GM12872 (cell line): ENCODE results near the gene POM121L2.

ENCODE experiments used
- TF ChIP-seq, protein P1 (sequence below): IDR thresholded peaks from 3 replicates; pipeline ENCODE4 v1.5.1; 2011; ENCODE audit warnings: low read depth, mild to moderate bottlenecking, low read length, moderate library complexity; ENCODE audit not compliant: insufficient read depth

Gene POM121L2

DNA sequence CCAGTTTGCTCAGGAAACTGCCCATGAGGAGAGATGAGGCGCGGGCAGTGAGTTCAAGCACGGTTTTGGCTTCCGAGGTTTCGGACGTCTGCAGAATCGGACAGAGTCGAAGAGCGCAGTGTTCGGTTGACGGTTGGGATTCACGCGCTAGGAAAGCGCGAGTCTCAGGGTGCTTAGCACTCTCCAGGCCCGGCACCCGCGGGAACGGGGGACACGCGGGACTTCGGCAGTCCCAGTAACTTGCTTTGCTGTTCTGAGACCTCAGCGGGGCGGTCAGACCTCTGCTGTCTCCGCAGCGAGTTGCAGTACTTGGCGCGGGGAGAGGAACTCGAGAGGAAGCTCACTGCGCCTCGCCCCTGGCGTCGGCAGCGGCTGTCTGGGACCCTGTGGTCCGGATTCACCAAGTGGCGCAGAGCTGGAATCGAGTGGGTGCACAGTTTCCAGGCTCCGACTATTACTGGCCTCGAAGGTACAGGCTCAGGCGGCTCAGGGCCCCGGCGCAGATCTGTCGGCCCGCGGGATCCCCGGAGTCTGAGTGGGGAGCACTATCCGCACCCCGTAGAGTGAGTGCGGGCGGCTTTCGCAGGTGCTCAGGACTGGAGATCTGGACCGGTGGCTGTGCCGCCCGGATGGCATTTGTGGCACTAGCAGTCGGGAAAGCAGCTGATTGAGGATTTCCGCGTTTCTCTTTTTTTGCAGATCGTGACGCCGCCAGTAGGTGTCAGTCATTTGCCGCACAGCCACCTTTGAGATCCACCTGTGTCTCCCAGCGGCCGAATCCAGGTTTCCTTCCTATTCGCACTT, at the start of gene POM121L2:
TSS of gene POM121L2 (minus strand) at position 128 of the 804 bp plus-strand sequence. CDS start at position 25, 103 bp downstream.
- TF ChIP-seq, protein P1, sequence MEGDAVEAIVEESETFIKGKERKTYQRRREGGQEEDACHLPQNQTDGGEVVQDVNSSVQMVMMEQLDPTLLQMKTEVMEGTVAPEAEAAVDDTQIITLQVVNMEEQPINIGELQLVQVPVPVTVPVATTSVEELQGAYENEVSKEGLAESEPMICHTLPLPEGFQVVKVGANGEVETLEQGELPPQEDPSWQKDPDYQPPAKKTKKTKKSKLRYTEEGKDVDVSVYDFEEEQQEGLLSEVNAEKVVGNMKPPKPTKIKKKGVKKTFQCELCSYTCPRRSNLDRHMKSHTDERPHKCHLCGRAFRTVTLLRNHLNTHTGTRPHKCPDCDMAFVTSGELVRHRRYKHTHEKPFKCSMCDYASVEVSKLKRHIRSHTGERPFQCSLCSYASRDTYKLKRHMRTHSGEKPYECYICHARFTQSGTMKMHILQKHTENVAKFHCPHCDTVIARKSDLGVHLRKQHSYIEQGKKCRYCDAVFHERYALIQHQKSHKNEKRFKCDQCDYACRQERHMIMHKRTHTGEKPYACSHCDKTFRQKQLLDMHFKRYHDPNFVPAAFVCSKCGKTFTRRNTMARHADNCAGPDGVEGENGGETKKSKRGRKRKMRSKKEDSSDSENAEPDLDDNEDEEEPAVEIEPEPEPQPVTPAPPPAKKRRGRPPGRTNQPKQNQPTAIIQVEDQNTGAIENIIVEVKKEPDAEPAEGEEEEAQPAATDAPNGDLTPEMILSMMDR = peak; percentile 89

DNA sequence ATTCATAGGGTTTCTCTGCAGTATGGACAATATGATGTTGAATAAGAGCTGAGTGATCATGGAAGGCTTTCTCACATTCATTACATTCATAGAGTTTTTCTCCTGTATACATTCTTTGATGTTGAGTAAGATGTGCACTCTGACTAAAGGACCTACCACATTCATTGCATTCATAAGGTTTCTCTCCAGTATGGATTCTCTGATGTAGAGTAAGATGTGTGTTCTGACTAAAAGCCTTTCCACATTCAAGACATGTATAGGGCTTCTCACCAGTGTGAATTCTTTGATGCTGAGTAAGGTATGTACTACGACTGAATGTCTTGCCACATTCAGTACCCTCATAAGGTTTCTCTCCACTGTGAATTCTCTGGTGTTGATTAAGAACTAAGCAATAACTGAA, 47.2 kb upstream of the POM121L2 start:
- TF ChIP-seq, protein P1 = no peak

DNA sequence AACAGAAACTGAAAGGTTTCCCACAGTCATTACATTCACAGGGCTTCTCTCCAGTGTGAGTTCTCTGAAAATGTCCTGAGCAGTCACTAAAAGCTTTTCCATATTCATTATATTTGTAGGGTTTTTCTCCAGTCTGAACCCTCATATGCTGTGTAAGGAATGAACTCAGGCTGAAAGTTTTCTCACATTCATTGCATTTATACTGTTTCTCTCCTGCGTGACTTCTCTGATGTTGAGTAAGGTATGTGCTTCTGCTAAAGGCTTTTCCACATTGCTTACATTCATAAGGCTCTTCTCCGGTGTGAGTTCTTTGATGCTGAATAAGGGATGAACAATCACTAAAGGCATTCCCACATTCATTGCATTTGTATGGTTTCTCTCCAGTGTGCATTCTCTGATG, 46.7 kb upstream of the POM121L2 start:
- TF ChIP-seq, protein P1 = no peak

DNA sequence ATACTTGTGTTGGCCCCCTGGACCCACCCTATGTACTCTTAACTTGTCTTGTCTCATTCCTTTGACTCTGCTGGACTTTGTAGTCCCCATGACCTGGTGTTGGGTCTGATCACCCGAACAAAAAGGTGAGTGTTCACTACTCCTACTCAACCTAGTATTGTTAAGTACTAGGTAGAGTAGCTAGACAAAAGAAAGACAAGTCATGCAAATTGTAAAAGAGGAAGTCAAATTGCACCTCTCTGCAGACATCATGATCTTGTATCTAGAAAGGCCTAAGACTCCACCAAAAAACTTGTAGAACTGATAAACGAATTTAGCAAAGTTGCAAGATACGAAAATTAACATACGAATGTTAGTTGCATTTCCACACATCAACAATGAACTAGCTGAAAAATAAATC, 40.8 kb upstream of the POM121L2 start:
- TF ChIP-seq, protein P1 = no peak

DNA sequence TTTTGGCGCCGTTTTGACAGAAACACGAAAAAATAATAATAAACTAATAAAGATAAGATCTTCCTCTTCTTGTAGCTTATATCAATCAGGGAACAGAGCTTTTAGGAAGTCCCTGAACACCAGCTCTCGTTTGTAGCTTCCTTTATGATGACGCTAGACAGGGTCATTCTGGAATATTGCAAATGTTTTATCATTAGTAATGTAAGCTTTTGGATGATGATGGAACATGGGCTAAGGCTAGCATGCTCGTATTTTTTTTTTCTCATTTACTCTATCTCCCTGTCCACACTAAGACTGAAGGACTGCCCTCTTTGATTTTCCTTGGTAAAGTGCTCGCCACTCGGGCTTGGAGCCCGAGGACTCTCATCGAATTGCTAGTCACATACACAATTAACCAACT, 22.1 kb upstream of the POM121L2 start:
- TF ChIP-seq, protein P1 = no peak

DNA sequence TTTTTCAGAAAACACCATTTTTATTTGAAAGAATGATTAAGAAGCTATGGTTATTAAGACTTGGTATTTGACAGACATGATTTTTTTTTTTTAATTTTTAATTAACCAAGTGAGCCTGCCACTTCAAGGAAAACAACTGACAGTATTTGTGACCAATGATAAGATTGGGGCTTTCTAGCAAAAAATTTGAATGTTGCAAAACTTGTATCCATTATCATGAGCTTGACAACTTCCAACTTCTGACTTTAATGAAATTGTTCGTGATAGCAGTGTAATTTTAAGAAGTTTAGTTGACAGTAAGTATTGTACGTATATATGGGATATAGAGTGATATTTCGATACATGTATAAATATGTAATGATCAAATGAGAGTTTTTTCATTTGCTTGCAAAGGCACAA, 21.6 kb upstream of the POM121L2 start:
- TF ChIP-seq, protein P1 = no peak

DNA sequence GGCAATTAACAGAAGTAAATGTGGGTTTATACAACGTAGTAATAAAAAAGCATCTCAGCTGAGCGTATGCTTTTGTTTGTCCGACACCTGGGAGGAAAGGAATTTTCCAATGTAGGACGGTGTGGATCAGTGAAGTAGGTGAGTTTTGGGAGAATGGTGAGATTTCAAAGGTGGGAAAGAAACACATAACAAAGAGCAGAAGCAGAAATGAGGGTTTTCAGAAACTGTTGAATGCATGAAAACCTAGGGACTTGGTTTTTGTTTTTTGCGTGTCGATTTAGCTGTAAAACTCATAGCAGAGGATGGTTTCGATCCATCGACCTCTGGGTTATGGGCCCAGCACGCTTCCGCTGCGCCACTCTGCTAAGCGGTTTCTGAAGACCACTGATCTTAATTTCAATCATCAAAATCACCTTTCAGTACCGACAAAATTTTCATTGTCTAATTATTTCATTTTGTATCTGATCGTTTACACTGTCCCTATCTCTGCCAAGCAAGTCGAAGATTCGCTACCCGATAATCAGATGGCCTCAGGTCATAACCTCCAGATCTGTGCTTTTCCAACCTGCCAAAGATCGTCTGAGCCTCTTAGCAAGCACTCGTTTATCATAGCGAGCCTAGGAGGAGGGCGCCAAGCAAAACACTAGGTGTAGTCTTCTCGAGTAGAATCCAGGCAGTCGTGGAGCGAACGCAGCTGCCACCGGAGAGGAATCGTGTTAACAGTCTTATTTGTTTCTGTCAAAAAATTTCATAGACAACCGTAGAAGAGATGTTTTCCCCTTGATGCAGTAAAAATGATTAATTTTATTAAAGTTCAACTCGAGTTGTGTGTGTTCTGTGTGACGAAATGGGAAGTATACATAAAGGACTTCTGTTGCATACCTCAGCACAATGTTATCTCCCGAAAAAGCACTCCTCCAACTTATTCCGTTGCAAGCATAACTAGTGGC, 20.9 kb upstream of the POM121L2 start:
- TF ChIP-seq, protein P1 = no peak
